Suprapubic skin (tissue), 4 donors: Measurements from ENCODE around the gene SYT1.

Source experiments
- CTCF ChIP-seq, 2 donors: fragments of 200-600 bp in 1 of 2; fragments of 450-650 bp in 1 of 2; sonication (generic) in 1 of 2; IDR thresholded peaks; one replicate each; pipeline ENCODE4 v1.5.1; 2016 to 2019; ENCODE audit warnings: antibody characterized with exemption in 2 of 2, mild to moderate bottlenecking in 1 of 2, moderate library complexity in 1 of 2
- EP300 ChIP-seq: sonication (generic); formaldehyde crosslinking; IDR thresholded peaks from one replicate; pipeline ENCODE4 v1.6.1; 2017; ENCODE audit warnings: antibody characterized with exemption
- POLR2A ChIP-seq, 2 donors: fragments of 450-650 bp; IDR thresholded peaks; one replicate each; pipeline ENCODE4 v1.6.1; 2017; ENCODE audit warnings: antibody characterized with exemption in 2 of 2, mild to moderate bottlenecking in 2 of 2, moderate library complexity in 2 of 2
- POLR2AphosphoS5 ChIP-seq, 3 donors: sonication (generic); formaldehyde crosslinking; IDR thresholded peaks; one replicate each; pipeline ENCODE4 v1.6.1; 2017; ENCODE audit warnings: antibody characterized with exemption in 3 of 3

- TF ChIP-seq CTCF (IDR thresholded peaks at IDR 0.05) (no peak), EP300 (no peak), POLR2AphosphoS5 (IDR thresholded peaks at IDR 0.05) (no peak), POLR2A (IDR thresholded peaks at IDR 0.05) (no peak)
These were observed 1.9 kb downstream of the SYT1 start for GRCh38 chr12:78866518-78866917.
